CD14-positive monocyte (primary cell): ENCODE results near the gene SAP30. TPM values are rescaled to one million over a fixed set of nuclear protein-coding genes. Genes with fewer than 3 reads are reported as not detected.
A peak's percentile ranks its signal among the peaks of the same experiment; 100 is the strongest.

Experiments used
- DNase-seq, 3 donors: peaks; one replicate each; pipeline ENCODE4 v3.0.0-alpha.2; 2011 to 2022
- H2AFZ ChIP-seq: 2 replicates; pipeline ENCODE4 v1.6.0; 2012; ENCODE audit warnings: mild to moderate bottlenecking, low read depth, low read length, inconsistent platforms; ENCODE audit not compliant: insufficient read depth, poor library complexity, severe bottlenecking
- H3K27ac ChIP-seq, 2 donors: 1 replicate in 1 of 2; 2 replicates in 1 of 2; pipeline ENCODE4 v1.5.1; 2012 to 2013; ENCODE audit warnings: low read length in 2 of 2, control low read depth in 1 of 2, inconsistent platforms in 1 of 2, low read depth in 1 of 2, mild to moderate bottlenecking in 1 of 2
- H3K27me3 ChIP-seq, 2 donors: one replicate each; pipeline versions ENCODE4 v1.6.0 to v1.6.1; 2011 to 2013; ENCODE audit warnings: low read length in 2 of 2; ENCODE audit not compliant: control insufficient read depth in 2 of 2, insufficient read depth in 2 of 2
- H3K36me3 ChIP-seq, 2 donors: replicated peaks in 1 of 2; 1 replicate in 1 of 2; 2 replicates in 1 of 2; pipeline versions ENCODE4 v1.5.1 to v1.6.1; 2012 to 2013; ENCODE audit warnings: low read length in 2 of 2, control low read depth in 1 of 2, inconsistent platforms in 1 of 2, mild to moderate bottlenecking in 1 of 2; ENCODE audit not compliant: insufficient read depth in 2 of 2, control insufficient read depth in 1 of 2
- H3K4me1 ChIP-seq, 2 donors: 1 replicate in 1 of 2; 2 replicates in 1 of 2; pipeline versions ENCODE4 v1.5.1 to v1.6.1; 2012 to 2013; ENCODE audit warnings: low read length in 2 of 2, control low read depth in 1 of 2, inconsistent platforms in 1 of 2, mild to moderate bottlenecking in 1 of 2, moderate library complexity in 1 of 2; ENCODE audit not compliant: insufficient read depth in 2 of 2, control insufficient read depth in 1 of 2
- H3K4me2 ChIP-seq: replicated peaks from 2 replicates; pipeline ENCODE3; 2012; ENCODE audit warnings: low read length, moderate library complexity, mild to moderate bottlenecking; ENCODE audit not compliant: poor library complexity, severe bottlenecking; ENCODE audit errors: extremely low read depth
- H3K4me3 ChIP-seq, 3 experiments: fragments of 200-600 bp in 1 of 3; sonication (generic) in 1 of 3; replicated peaks in 1 of 3; 1 replicate in 2 of 3; 2 replicates in 1 of 3; pipeline ENCODE4 v1.5.1; 2011 to 2013; ENCODE audit warnings: low read length in 3 of 3, mild to moderate bottlenecking in 3 of 3, control low read depth in 2 of 3, low read depth in 2 of 3, inconsistent platforms in 1 of 3, moderate library complexity in 1 of 3
- H3K79me2 ChIP-seq: 2 replicates; pipeline ENCODE4 v1.6.0; 2012; ENCODE audit warnings: mild to moderate bottlenecking, control low read depth, inconsistent platforms, low read length, moderate library complexity; ENCODE audit not compliant: insufficient read depth
- H3K9ac ChIP-seq: 2 replicates; pipeline ENCODE4 v1.6.0; 2017; ENCODE audit warnings: low read length, mild to moderate bottlenecking; ENCODE audit not compliant: insufficient read depth, poor library complexity, severe bottlenecking
- H3K9me3 ChIP-seq, 2 donors: replicated peaks in 1 of 2; 1 replicate in 1 of 2; 2 replicates in 1 of 2; pipeline versions ENCODE4 v1.5.1 to v1.6.1; 2012 to 2013; ENCODE audit warnings: low read length in 2 of 2, control low read depth in 1 of 2; ENCODE audit not compliant: control insufficient read depth in 1 of 2, insufficient read depth in 1 of 2
- H4K20me1 ChIP-seq: 2 replicates; pipeline ENCODE4 v1.6.0; 2012; ENCODE audit warnings: mild to moderate bottlenecking, low read length, control low read depth, moderate library complexity; ENCODE audit not compliant: insufficient read depth
- H3K27ac Mint-ChIP-seq, 7 donors: one replicate each; pipeline ENCODE4 v1.8.0; 2020; ENCODE audit warnings: mild to moderate bottlenecking in 7 of 7, mixed read lengths in 7 of 7, moderate library complexity in 6 of 7, inconsistent platforms in 2 of 7
- H3K27me3 Mint-ChIP-seq, 3 donors: one replicate each; pipeline ENCODE4 v1.8.0; 2021 to 2022; ENCODE audit warnings: low read depth in 3 of 3, mild to moderate bottlenecking in 3 of 3, mixed read lengths in 3 of 3, moderate library complexity in 3 of 3, inconsistent platforms in 1 of 3
- H3K36me3 Mint-ChIP-seq, 2 donors: one replicate each; pipeline ENCODE4 v1.8.0; 2020; ENCODE audit warnings: mixed read lengths in 2 of 2, inconsistent platforms in 1 of 2, mild to moderate bottlenecking in 1 of 2
- H3K4me1 Mint-ChIP-seq: one replicate; pipeline ENCODE4 v1.8.0; 2020; ENCODE audit warnings: mild to moderate bottlenecking, mixed read lengths
- H3K4me3 Mint-ChIP-seq, 2 donors: one replicate each; pipeline ENCODE4 v1.8.0; 2020; ENCODE audit warnings: mild to moderate bottlenecking in 2 of 2, mixed read lengths in 2 of 2, moderate library complexity in 1 of 2
- H3K9me3 Mint-ChIP-seq, 7 donors: one replicate each; pipeline ENCODE4 v1.8.0; 2020 to 2022; ENCODE audit warnings: mixed read lengths in 7 of 7, mild to moderate bottlenecking in 6 of 7, moderate library complexity in 6 of 7, inconsistent platforms in 2 of 7
- WGBS: methylation state at CpG from one replicate; pipeline ENCODE4 v1.1.5; 2013; ENCODE audit warnings: missing lambda C conversion rate; ENCODE audit not compliant: insufficient coverage; 5-methylcytosine and 5-hydroxymethylcytosine counted together
- intact Hi-C, 2 donors: fragments of 100-400 bp; cut with micrococcal nuclease; formaldehyde crosslinking; loops; one replicate each; pipeline versions ENCODE4 v1.15.0 to v1.15.1; 2023
- polyA plus RNA-seq, 3 donors: library from polyadenylated mRNA; depleted of rRNA in 1 of 3; unstranded in 2 of 3; stranded (reverse) in 1 of 3; fragments of 300-500 nt in 2 of 3; fragments of >200 nt in 1 of 3; fragmentation: Illumina TruSeq in 2 of 3; gene quantifications; 1 replicate in 2 of 3; 2 replicates in 1 of 3; pipeline ENCODE4 v1.2.3, GENCODE V29; 2012 to 2021
- TF ChIP-seq, protein P1 (sequence below): fragments of 200-600 bp; IDR thresholded peaks from one replicate; pipeline ENCODE4 v1.8.0; 2022; ENCODE audit warnings: antibody characterized with exemption, mild to moderate bottlenecking

Gene SAP30
- polyA plus RNA-seq, 3 donors = 16.5 to 32.2 (median 21.8) TPM

DNA sequence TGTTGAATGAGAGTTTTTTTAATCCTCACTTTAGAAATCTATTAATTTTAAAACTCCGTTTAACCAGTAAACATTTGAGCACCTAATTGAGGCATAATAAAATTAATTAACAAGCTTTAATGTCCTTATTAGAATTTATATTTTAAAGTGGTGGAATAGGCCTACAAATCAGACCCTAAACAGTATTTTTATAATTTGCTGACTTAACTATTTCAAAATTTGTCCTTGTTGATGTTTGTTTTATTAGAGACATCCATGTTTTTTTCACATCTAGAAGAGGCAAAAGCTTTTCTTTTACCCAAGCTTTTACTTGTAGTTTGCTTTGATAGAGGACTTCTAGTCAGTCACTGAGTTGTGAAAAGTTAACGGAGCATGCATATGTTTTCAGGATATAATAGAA lies 3.8 kb downstream of the SAP30 start:
- Histone ChIP-seq H3K36me3 (peaks cover 24 to 26% of the 10 kb centered on the region in 2 donors), H3K27ac (no peak overlapping the region), H3K27me3 (no peaks in the 10 kb centered on the region), H4K20me1 (peaks cover 31% of the 10 kb centered on the region), H3K79me2 (peaks cover 68% of the 10 kb centered on the region), H3K9me3 (no peaks in the 10 kb centered on the region), H3K4me1 (peaks cover 8 to 25% of the 10 kb centered on the region in 2 donors), H2AFZ (no peak overlapping the region), H3K9ac (no peak overlapping the region), H3K4me2 (no peak overlapping the region), H3K4me3 (no peak overlapping the region)
- DNase-seq = no peak
- WGBS = no CpG with 5 or more reads among the region's 2 CpGs
- TF ChIP-seq, protein P1, sequence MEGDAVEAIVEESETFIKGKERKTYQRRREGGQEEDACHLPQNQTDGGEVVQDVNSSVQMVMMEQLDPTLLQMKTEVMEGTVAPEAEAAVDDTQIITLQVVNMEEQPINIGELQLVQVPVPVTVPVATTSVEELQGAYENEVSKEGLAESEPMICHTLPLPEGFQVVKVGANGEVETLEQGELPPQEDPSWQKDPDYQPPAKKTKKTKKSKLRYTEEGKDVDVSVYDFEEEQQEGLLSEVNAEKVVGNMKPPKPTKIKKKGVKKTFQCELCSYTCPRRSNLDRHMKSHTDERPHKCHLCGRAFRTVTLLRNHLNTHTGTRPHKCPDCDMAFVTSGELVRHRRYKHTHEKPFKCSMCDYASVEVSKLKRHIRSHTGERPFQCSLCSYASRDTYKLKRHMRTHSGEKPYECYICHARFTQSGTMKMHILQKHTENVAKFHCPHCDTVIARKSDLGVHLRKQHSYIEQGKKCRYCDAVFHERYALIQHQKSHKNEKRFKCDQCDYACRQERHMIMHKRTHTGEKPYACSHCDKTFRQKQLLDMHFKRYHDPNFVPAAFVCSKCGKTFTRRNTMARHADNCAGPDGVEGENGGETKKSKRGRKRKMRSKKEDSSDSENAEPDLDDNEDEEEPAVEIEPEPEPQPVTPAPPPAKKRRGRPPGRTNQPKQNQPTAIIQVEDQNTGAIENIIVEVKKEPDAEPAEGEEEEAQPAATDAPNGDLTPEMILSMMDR = no peak
- Mint-ChIP-seq H3K9me3 (peaks cover 0 to 2% (median 0%) of the 10 kb centered on the region in 7 donors), H3K27me3 (no peaks in the 10 kb centered on the region), H3K4me3 (no peak overlapping the region), H3K27ac (no peak overlapping the region), H3K4me1 (peaks cover 19% of the 10 kb centered on the region), H3K36me3 (peaks cover 12 to 20% of the 10 kb centered on the region in 2 donors)
- intact Hi-C loops = no loop called here

DNA sequence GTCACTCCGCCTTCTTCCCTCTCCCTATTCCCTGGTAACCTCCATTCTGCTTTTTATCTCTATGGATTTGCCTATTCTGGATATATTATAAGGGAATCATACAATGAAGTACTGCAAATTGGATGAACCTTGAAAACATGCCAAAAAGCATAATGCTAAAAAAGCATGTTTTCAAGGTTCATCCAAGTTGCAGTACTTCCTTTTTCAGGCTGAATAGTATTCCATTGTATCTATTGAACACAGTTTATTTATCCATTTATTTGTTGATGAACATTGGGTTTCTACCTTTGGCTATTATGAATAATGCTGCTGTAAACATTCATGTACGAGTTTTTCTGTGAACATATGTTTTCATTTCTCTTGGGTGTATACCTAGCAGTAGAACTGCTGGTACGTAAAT lies 9.2 kb downstream of the SAP30 start:
- Histone ChIP-seq H3K4me3 (no peak overlapping the region), H2AFZ (no peak overlapping the region), H3K36me3 (peaks cover 24 to 35% of the 10 kb centered on the region in 2 donors), H3K9me3 (no peaks in the 10 kb centered on the region), H3K4me1 (peaks cover 0 to 12% of the 10 kb centered on the region in 2 donors), H4K20me1 (peaks cover 22% of the 10 kb centered on the region), H3K9ac (no peak overlapping the region), H3K27ac (no peak overlapping the region), H3K27me3 (no peaks in the 10 kb centered on the region), H3K79me2 (peaks cover 28% of the 10 kb centered on the region), H3K4me2 (no peak overlapping the region)
- TF ChIP-seq, protein P1 = no peak
- no peak for DNase-seq
- intact Hi-C loops = no loop called here
- Mint-ChIP-seq H3K9me3 (no peaks in the 10 kb centered on the region), H3K36me3 (peaks cover 15 to 20% of the 10 kb centered on the region in 2 donors), H3K27ac (peak overlapping the region in 2 of 7 donors; percentile 21 to 24), H3K4me1 (peaks cover 14% of the 10 kb centered on the region), H3K4me3 (no peak overlapping the region), H3K27me3 (no peaks in the 10 kb centered on the region)
- no CpG with 5 or more reads among the region's 3 CpGs for WGBS
